ENCODE data around the gene MLNR. TPM values are rescaled to one million over a fixed set of nuclear protein-coding genes. Genes with fewer than 3 reads are reported as not detected.

The MLNR gene
- total RNA-seq, 1 experiment from 2014 or later: not detected

- Histone ChIP-seq H3K27ac (no peak overlapping the region), H3K4me3 (no peak overlapping the region), H3K4me2 (no peak overlapping the region), H3K9me2 (ENCODE audit: insufficient read depth) (no peaks in the 10 kb centered on the region), H4K20me1 (ENCODE audit: insufficient read depth) (no peaks in the 10 kb centered on the region), H3K36me3 (ENCODE audit: low read depth) (peaks cover 22% of the 10 kb centered on the region; the same call in 1 of the 2 replicates), H3K27me3 (ENCODE audit: insufficient read depth, low read depth) (no peaks in the 10 kb centered on the region), H3F3A (ENCODE audit: insufficient read depth, low read depth) (no peaks in the 10 kb centered on the region), H2AFZ (no peak overlapping the region), H3K4me1 (replicated peaks; ENCODE audit: insufficient read depth) (no peaks in the 10 kb centered on the region), H3K9me3 (ENCODE audit: insufficient read depth, low read depth) (no peaks in the 10 kb centered on the region), H3K79me2 (ENCODE audit: low read depth) (no peaks in the 10 kb centered on the region)
- CTCF ChIA-PET: no interaction called here
- TF ChIP-seq, protein P1, sequence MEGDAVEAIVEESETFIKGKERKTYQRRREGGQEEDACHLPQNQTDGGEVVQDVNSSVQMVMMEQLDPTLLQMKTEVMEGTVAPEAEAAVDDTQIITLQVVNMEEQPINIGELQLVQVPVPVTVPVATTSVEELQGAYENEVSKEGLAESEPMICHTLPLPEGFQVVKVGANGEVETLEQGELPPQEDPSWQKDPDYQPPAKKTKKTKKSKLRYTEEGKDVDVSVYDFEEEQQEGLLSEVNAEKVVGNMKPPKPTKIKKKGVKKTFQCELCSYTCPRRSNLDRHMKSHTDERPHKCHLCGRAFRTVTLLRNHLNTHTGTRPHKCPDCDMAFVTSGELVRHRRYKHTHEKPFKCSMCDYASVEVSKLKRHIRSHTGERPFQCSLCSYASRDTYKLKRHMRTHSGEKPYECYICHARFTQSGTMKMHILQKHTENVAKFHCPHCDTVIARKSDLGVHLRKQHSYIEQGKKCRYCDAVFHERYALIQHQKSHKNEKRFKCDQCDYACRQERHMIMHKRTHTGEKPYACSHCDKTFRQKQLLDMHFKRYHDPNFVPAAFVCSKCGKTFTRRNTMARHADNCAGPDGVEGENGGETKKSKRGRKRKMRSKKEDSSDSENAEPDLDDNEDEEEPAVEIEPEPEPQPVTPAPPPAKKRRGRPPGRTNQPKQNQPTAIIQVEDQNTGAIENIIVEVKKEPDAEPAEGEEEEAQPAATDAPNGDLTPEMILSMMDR (conservative IDR thresholded peaks at IDR 0.05): no peak
- TF ChIP-seq EZH2 (IDR thresholded peaks at IDR 0.05; ENCODE audit: low read depth): no peak
- DNase-seq: no peak
- intact Hi-C loops (cut with micrococcal nuclease; ENCODE audit: unreplicated experiment): no loop called here
- POLR2A ChIA-PET (ENCODE audit: unreplicated experiment): no interaction called here
- BruUV-seq (replicated peaks): no TSS peak
Measured at GRCh38 chr13:49184621-49185020, 35.5 kb upstream of the MLNR start.

DNA sequence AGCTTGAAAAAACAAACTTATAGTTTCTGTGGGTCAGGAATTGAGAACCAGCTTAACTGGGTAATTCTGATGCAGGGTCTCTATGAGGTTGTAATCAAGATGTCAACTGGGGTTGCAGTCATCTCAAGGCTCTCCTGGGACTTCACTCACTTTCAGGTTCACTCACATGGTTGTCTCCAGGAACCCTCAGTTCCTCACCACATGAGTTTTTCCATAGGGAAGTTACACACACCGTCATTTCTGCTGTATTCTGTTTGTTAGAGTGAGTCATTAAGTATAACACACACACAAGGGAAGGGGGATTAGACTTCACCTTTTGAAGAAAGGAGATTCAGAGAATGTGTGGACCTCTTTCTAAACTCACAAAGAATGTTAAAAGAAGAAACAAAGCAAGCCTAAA lies 34.9 kb upstream of the MLNR start:
- H4K20me1 ChIP-seq (ENCODE audit: insufficient read depth): no peaks in the 10 kb centered on the region
- POLR2A ChIA-PET (ENCODE audit: unreplicated experiment): no interaction called here
- TF ChIP-seq EZH2 (IDR thresholded peaks at IDR 0.05; ENCODE audit: low read depth): no peak
- TF ChIP-seq, protein P1 (conservative IDR thresholded peaks at IDR 0.05): no peak

GRCh38 chr13:49190901-49191300 lies 29.2 kb upstream of the MLNR start:
- H3K79me2 ChIP-seq (ENCODE audit: low read depth): no peaks in the 10 kb centered on the region
- no peak overlapping the region for H3K4me3 ChIP-seq
- H4K20me1 ChIP-seq (ENCODE audit: insufficient read depth): no peaks in the 10 kb centered on the region
- DNase-seq: no peak
- ChIA-PET POLR2A (ENCODE audit: unreplicated experiment) (no interaction called here), CTCF (no interaction called here)
- H3K4me2 ChIP-seq: no peak overlapping the region
- no peaks in the 10 kb centered on the region for H3K9me3 ChIP-seq (ENCODE audit: insufficient read depth, low read depth)
- no peaks in the 10 kb centered on the region for H3F3A ChIP-seq (ENCODE audit: insufficient read depth, low read depth)
- H3K9me2 ChIP-seq (ENCODE audit: insufficient read depth): no peaks in the 10 kb centered on the region
- peaks cover 21% of the 10 kb centered on the region; the same call in 1 of the 2 replicates for H3K36me3 ChIP-seq (ENCODE audit: low read depth)
- H2AFZ ChIP-seq: no peak overlapping the region
- TF ChIP-seq, protein P1 (conservative IDR thresholded peaks at IDR 0.05): no peak
- no peak for TF ChIP-seq EZH2 (IDR thresholded peaks at IDR 0.05; ENCODE audit: low read depth)
- intact Hi-C loops (cut with micrococcal nuclease; ENCODE audit: unreplicated experiment): no loop called here
- H3K27ac ChIP-seq: no peak overlapping the region
- H3K27me3 ChIP-seq (ENCODE audit: insufficient read depth, low read depth): no peaks in the 10 kb centered on the region
- no peaks in the 10 kb centered on the region for H3K4me1 ChIP-seq (replicated peaks; ENCODE audit: insufficient read depth)
- no TSS peak for BruUV-seq (replicated peaks)

More for the DNA sequence above, 34.9 kb upstream of the MLNR start:
- Histone ChIP-seq H3K9me2 (ENCODE audit: insufficient read depth) (no peaks in the 10 kb centered on the region), H2AFZ (no peak overlapping the region), H3K4me2 (no peak overlapping the region), H3K27me3 (ENCODE audit: insufficient read depth, low read depth) (no peaks in the 10 kb centered on the region), H3F3A (ENCODE audit: insufficient read depth, low read depth) (no peaks in the 10 kb centered on the region), H3K79me2 (ENCODE audit: low read depth) (no peaks in the 10 kb centered on the region), H3K27ac (no peak overlapping the region), H3K36me3 (ENCODE audit: low read depth) (peaks cover 22% of the 10 kb centered on the region; the same call in 1 of the 2 replicates), H3K9me3 (ENCODE audit: insufficient read depth, low read depth) (no peaks in the 10 kb centered on the region), H3K4me3 (no peak overlapping the region), H3K4me1 (replicated peaks; ENCODE audit: insufficient read depth) (no peaks in the 10 kb centered on the region)
- DNase-seq: no peak
- no TSS peak for BruUV-seq (replicated peaks)
- CTCF ChIA-PET: no interaction called here
- intact Hi-C loops (cut with micrococcal nuclease; ENCODE audit: unreplicated experiment): no loop called here

Data from PC-9 (cell line).